Activated CD4-positive, alpha-beta T cell treated with anti-CD3 and anti-CD28 coated beads for 24 hours (primary cell): ENCODE measurements around the gene PATJ.
"Not testable (repeated sequence)": the region's sequence is repeated elsewhere in the genome, so short reads cannot be mapped to it uniquely, and the experiment has no call there.

ENCODE experiments used
- DNase-seq, 2 donors: peaks; one replicate each; pipeline ENCODE4 v3.0.0-alpha.2; 2020; ENCODE audit warnings: low read depth in 2 of 2

The PATJ gene

GRCh38 chr1:62209931-62210595 lies 467.8 kb downstream of the PATJ start:
- no peak for DNase-seq

GRCh38 chr1:62210960-62211359 lies 468.7 kb downstream of the PATJ start:
- no peak for DNase-seq

- no peak for DNase-seq
These were observed 470.1 kb downstream of the PATJ start for GRCh38 chr1:62212411-62212810.

GRCh38 chr1:62213075-62213914 lies 471.0 kb downstream of the PATJ start:
- no peak for DNase-seq

GRCh38 chr1:62218604-62219003 lies 476.3 kb downstream of the PATJ start:
- no peak for DNase-seq

- not testable (repeated sequence) for DNase-seq
These were observed 478.2 kb downstream of the PATJ start for GRCh38 chr1:62220456-62220855.

GRCh38 chr1:62221171-62221570 lies 478.9 kb downstream of the PATJ start:
- DNase-seq: no peak

GRCh38 chr1:62222321-62222720 lies 480.0 kb downstream of the PATJ start:
- DNase-seq: no peak

GRCh38 chr1:62224182-62224581 lies 481.9 kb downstream of the PATJ start:
- DNase-seq: no peak

- DNase-seq: no peak
These were observed 485.2 kb downstream of the PATJ start for GRCh38 chr1:62227496-62227895.
